Lung microvascular endothelial cell (primary cell): ENCODE results near the gene ZKSCAN3. TPM values are rescaled to one million over a fixed set of nuclear protein-coding genes. Genes with fewer than 3 reads are reported as not detected.
A peak's percentile ranks its signal among the peaks of the same experiment; 100 is the strongest.
"Not testable (repeated sequence)": the region's sequence is repeated elsewhere in the genome, so short reads cannot be mapped to it uniquely, and the experiment has no call there.

Source experiments
- DNase-seq, 2 donors: peaks; one replicate each; pipeline versions ENCODE4 v3.0.0 to v3.0.0-alpha.2; 2010; ENCODE audit warnings: low read depth in 2 of 2
- total RNA-seq: library from RNA; depleted of rRNA; stranded (reverse); fragments of >200 nt; gene quantifications from 2 replicates; pipeline ENCODE4 v1.2.1, GENCODE V29; 2014

ZKSCAN3 gene
- 3.1 and 4.0 TPM in 2 replicates for total RNA-seq

- peak; percentile 82 to 83 for DNase-seq
These were observed at the start of gene ZKSCAN3 for GRCh38 chr6:28349892-28350737. Gene ZKSCAN3 (plus strand): TSS chr6:28349947. CDS start chr6:28359587, 9,640 bp downstream.

DNA sequence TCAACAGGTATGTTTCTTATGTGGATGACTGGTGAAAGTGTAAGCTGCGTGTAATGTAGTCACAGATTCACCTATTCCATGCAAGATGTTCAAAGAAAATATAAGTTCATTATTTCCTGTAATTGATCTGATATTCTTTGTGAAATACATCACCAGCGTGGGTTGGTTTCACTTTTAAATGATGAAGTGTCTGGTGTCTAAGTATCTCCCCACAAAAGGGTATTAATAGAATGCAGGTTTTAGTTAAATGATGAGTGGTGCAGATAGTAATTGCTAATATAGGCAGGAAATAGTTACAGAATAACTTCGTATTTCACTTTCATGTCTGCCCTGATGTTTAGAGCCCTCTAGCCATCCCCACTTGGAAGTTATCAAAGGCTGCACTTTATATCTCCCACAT is 46.2 kb upstream of the ZKSCAN3 start:
- no peak for DNase-seq

- not testable (repeated sequence) for DNase-seq
These were observed 43.4 kb upstream of the ZKSCAN3 start for GRCh38 chr6:28306363-28306762.

- no peak for DNase-seq
These were observed 38.5 kb upstream of the ZKSCAN3 start for GRCh38 chr6:28311139-28311823.

- DNase-seq: no peak
These were observed 36.8 kb upstream of the ZKSCAN3 start for GRCh38 chr6:28312939-28313338.

- DNase-seq: no peak
These were observed 34.1 kb upstream of the ZKSCAN3 start for GRCh38 chr6:28315628-28316027.

GRCh38 chr6:28317866-28318265 is 31.9 kb upstream of the ZKSCAN3 start:
- not testable (repeated sequence) for DNase-seq

DNA sequence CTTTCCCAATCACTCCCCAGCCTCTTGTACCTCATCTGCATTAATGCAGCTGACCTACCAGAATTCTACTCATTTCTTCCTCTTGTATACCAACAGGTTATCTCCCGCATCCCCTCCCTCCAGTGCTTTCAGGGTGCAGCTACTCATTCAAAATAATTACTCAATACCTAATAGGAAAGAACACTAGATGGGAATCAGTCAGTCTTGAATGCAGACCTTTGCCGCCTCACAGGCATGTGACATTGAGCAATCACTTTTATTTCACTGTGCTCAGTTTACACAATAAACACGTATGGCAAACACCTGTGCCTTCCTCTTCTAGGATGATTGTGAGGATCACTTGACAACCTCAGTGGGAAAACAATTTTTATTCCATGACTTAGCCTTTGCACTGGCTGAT is 27.1 kb upstream of the ZKSCAN3 start:
- no peak for DNase-seq

DNA sequence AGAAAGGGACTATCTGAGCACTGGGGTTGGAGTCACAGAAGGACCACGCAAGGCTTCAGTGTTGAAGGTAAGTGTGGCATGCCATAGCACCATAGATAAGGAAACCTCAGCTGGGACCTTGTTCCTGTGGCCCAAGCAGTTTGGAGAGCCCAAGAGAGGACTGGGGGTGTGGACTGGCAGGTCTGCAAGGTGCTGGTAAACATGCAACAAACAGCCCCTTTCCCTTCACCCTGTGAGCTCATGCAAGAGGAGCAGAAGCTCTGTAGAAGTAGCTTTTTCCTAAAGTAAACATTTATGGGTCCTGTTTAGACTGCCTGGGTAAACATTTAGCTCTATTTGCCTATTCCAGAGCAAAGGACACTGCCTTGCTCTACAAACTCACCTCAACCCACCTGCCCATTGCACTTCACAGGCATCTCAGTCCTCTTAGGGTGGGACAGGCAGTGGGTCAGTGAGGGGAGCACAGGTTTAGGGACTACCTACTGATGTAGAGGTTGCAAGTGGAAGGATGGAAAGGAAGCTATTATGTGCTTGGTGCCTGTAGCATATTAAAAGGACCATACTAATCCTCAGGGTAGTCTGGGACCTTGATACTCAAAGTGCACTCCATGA is 25.8 kb upstream of the ZKSCAN3 start:
- no peak for DNase-seq

- DNase-seq: no peak
These were observed 23.3 kb upstream of the ZKSCAN3 start for GRCh38 chr6:28326371-28326948.

DNA sequence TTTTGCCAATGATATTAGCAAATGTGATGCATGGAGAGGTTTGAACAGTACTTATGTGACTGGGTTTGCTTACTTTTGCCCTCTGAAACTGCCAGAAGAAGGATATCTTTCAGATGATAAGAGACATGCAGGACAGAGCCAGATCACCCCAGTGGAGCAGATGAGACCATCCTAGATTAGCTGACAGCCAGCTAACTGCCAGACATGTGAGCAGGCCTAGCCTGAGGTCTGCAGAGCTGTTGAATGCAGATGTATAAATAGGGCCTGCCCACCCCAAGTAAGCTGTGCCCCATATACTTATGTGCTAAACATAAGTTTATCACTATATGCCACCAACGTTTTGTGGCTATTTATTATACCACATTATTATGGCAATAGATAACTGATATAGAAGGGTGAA is 19.7 kb upstream of the ZKSCAN3 start:
- DNase-seq: no peak

DNA sequence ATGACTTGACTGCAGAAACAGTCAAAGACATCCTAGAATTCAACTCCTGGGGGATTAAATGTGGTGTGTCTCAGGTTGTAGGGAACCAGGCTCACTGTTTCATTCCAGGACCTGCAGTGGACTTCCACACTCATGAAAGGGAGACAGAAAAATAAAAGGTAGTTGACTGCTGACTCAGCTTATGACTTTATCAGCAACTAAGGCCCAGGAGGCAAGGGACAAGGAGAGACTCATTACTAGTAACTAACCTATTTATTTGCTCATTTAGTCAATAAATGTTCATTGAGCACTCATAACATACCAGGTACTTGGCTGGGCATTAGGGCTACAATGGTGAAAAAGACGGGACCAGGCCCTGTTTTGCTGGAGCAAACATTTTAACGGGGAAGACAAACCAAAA is 16.7 kb upstream of the ZKSCAN3 start:
- no peak for DNase-seq

GRCh38 chr6:28333599-28334018 is 16.1 kb upstream of the ZKSCAN3 start:
- DNase-seq: no peak

DNA sequence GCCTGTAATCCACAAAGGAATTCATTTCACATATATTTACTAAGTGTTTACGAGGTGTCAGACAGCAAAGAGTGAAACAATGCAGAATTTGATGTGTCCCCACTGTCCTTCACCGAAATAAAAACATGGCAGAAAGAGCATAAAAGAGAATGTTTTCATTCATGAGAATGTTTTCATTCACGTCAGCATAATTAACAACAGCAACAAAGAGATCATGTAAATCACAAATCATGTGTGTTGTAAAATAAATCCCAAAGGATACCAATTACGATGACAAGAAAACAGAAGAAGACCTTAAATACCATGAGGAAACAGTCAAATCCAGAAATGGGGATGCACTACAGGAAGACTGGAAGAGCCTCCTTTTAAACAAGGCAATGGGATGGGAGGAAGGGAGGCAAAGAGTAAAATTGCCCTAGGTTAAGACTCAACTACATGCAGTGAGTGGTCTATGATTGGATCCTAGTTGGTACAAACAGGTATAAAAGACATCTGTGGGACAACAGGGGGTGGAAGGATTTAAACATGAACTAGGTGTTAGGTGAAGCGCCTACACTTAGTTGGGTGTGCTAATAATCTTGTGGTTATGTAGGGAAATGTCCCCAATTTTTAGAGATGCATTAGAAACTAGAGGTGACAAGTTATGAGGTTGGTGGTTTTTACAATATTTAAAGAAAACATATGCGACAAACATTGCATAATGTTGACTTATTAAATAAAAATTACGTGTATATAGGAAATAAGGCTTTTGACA is 15.3 kb upstream of the ZKSCAN3 start:
- DNase-seq: no peak

- DNase-seq: no peak
These were observed 14.6 kb upstream of the ZKSCAN3 start for GRCh38 chr6:28335040-28335563.

DNA sequence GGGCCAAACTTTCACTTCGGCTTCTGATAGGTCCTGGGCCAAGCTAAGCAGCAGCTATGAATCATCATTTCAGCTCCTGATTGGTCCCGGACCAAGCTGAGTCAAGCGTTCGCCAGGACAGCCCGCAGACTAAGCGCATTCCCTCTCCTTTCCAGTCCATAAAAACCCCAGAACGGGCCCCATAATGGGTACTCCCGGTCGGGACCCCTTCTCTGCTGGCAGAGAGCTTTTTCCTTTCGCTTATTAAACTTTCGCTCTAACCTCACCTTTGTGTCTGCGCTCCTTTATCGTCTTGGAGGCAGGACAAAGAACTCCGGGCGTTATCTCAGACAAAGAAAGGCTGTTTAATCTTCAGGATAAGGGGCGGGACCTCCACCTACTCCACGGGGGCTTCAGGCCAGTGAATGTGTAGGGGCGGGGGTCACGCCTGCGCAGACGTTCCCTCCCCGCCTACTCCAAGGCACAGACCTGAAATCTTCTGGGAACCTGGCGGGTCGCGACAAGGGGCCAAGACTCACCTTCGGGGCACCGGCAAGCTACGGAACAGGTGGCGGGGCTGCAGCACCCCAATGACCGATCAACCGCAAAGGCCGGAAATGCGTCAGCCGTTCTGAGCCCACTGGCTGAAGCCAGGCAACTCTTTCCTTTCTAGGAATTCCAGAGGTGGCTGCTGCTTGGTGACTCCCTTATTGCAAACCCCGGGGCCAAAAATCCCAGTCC is 14.0 kb upstream of the ZKSCAN3 start, which contains the start of gene ZSCAN31:
Gene ZSCAN31, minus strand, starts transcription at position 585 of the 720 bp plus-strand sequence. CDS start 6,465 bp downstream, outside the sequence.
- DNase-seq: peak; percentile 98 to 99

DNA sequence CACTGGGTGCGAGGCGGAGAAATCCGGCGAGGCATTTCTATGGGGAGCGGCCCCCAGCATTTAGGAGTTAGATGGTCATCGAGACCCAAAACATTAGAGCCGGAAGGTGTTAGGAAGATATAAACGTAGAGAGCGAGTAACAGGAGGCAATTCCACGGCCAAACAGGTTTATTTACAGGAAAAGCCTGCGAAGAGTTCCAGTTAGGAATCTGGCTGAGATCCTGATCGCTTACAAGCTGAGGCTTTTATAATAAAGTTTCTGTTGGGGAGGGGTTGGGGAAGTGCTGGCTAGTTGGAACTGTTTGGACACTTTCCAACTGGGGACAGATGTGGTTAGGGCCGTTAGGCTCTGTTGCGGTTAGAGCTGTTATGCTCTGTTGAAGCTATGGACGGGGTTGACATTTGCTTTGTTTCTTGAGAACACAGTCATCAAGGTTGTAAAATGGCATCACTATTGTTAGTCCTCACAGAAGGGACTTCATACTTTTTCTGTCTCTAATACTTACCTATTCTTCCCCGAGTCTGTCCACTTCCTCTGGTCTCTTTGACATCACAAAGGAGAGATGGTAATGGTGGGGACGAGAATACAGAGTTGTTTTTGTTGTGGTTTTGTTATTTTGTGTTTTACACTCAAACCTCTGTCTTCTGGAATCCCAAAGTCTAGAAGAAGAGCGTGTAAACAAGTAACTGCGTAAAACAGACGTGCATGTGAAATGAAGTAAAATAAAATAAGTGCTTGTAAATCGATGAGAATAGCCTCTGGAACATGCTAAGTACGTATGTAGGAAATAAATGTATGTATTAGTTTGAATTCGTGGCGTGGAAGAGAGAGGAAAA is 13.2 kb upstream of the ZKSCAN3 start:
- DNase-seq: peak; percentile 61 to 87

DNA sequence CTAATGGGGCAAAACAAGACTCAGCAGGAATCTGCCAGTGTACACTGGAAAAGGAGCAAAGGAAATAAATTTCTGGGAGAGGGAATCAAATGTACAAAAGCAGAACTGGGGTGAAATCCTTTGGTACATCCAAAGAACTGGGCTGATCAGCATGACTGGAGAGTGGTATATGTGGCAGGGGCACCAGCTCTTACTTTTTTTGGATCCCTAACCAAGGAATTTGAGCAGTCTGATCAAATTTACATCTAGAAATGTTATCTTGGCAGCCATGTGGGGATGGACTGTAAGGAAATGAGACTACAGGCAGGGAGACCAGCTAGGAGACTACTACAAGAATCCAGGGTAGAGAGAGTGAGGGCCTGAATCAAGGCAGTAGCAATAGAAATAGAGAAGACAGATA is 12.6 kb upstream of the ZKSCAN3 start:
- no peak for DNase-seq
